B cell (primary cell): Measurements from ENCODE around the gene TMEM35B. TPM values are rescaled to one million over a fixed set of nuclear protein-coding genes. Genes with fewer than 3 reads are reported as not detected.
"Not testable (repeated sequence)": the region's sequence is repeated elsewhere in the genome, so short reads cannot be mapped to it uniquely, and the experiment has no call there.

Source experiments
- ATAC-seq: fragments of 200-7000 bp; cut with Tn5 transposase; one replicate; pipeline ENCODE4 v1.10.0; 2021; ENCODE audit warnings: low read depth, mild to moderate bottlenecking, moderate number of reproducible peaks, moderate library complexity
- CTCF ChIA-PET: fragments of 350-600 bp; sonication (Branson Sonifier 250); formaldehyde crosslinking; loops from one replicate; lab custom pipeline; 2021; ENCODE audit warnings: antibody characterized with exemption, inconsistent platforms; lab: Charles Lee
- POLR2A ChIA-PET: fragments of 350-600 bp; sonication (Branson Sonifier 250); formaldehyde crosslinking; loops from one replicate; lab custom pipeline; 2021; ENCODE audit warnings: antibody characterized with exemption; lab: Charles Lee
- DNase-seq: peaks from one replicate; pipeline ENCODE4 v3.0.0; 2013
- H2AFZ ChIP-seq: 2 replicates; pipeline ENCODE4 v1.6.1; 2012; ENCODE audit warnings: mild to moderate bottlenecking, low read depth, low read length; ENCODE audit not compliant: insufficient read depth, poor library complexity, severe bottlenecking
- H3K27ac ChIP-seq, 2 donors: 1 replicate in 1 of 2; 2 replicates in 1 of 2; pipeline ENCODE4 v1.5.1; 2012 to 2013; ENCODE audit warnings: low read length in 2 of 2, mild to moderate bottlenecking in 2 of 2, moderate library complexity in 1 of 2
- H3K27me3 ChIP-seq, 4 experiments: fragments of 200-600 bp in 1 of 4; sonication (generic) in 1 of 4; replicated peaks in 1 of 4; 1 replicate in 2 of 4; 2 replicates in 2 of 4; pipeline versions ENCODE4 v1.6.1 to v1.7.0; 2013 to 2016; ENCODE audit warnings: low read length in 3 of 4, mild to moderate bottlenecking in 2 of 4, mixed read lengths in 1 of 4, moderate library complexity in 1 of 4; ENCODE audit not compliant: insufficient read depth in 4 of 4, control insufficient read depth in 3 of 4; ENCODE audit errors: control extremely low read depth in 1 of 4
- H3K36me3 ChIP-seq, 2 experiments: replicated peaks in 1 of 2; 1 replicate in 1 of 2; 2 replicates in 1 of 2; pipeline versions ENCODE4 v1.6.1 to v1.7.1; 2013; ENCODE audit warnings: low read length in 1 of 2; ENCODE audit not compliant: insufficient read depth in 2 of 2, control insufficient read depth in 1 of 2; ENCODE audit errors: control extremely low read depth in 1 of 2, extremely low read depth in 1 of 2
- H3K4me1 ChIP-seq, 2 donors: fragments of 200-600 bp in 1 of 2; sonication (generic) in 1 of 2; 1 replicate in 1 of 2; 2 replicates in 1 of 2; pipeline versions ENCODE4 v1.5.1 to v1.6.1; 2013 to 2017; ENCODE audit warnings: low read length in 2 of 2; ENCODE audit not compliant: control insufficient read depth in 2 of 2, insufficient read depth in 2 of 2
- H3K4me2 ChIP-seq: replicated peaks from 2 replicates; pipeline ENCODE3; 2012; ENCODE audit warnings: mild to moderate bottlenecking, low read depth, low read length; ENCODE audit not compliant: poor library complexity, severe bottlenecking
- H3K4me3 ChIP-seq, 5 experiments: fragments of 200-600 bp in 1 of 5; sonication (generic) in 1 of 5; 1 replicate in 3 of 5; 2 replicates in 2 of 5; pipeline versions ENCODE4 v1.5.1 to v1.7.0; 2011 to 2016; ENCODE audit warnings: low read length in 4 of 5, mild to moderate bottlenecking in 4 of 5, low read depth in 2 of 5, control low read depth in 1 of 5, moderate library complexity in 1 of 5; ENCODE audit not compliant: insufficient read depth in 1 of 5; ENCODE audit errors: control extremely low read depth in 1 of 5, extremely low read depth in 1 of 5
- H3K79me2 ChIP-seq: fragments of 200-600 bp; sonication (generic); one replicate; pipeline ENCODE4 v1.6.0; 2016; ENCODE audit warnings: low read length; ENCODE audit not compliant: control insufficient read depth, insufficient read depth
- H3K9ac ChIP-seq: fragments of 200-600 bp; sonication (generic); 2 replicates; pipeline ENCODE4 v1.6.1; 2017; ENCODE audit warnings: mild to moderate bottlenecking, low read length, moderate library complexity
- H3K9me3 ChIP-seq, 3 donors: one replicate each; pipeline versions ENCODE4 v1.6.1 to v1.7.1; 2013; ENCODE audit warnings: low read length in 2 of 3; ENCODE audit not compliant: control insufficient read depth in 2 of 3, insufficient read depth in 1 of 3; ENCODE audit errors: control extremely low read depth in 1 of 3
- H4K20me1 ChIP-seq: 2 replicates; pipeline ENCODE4 v1.6.0; 2012; ENCODE audit warnings: mild to moderate bottlenecking, low read length; ENCODE audit not compliant: insufficient read depth, control insufficient read depth, poor library complexity, severe bottlenecking
- H3K27ac Mint-ChIP-seq: one replicate; pipeline ENCODE4 v1.8.0; 2021; ENCODE audit warnings: mixed read lengths
- H3K27me3 Mint-ChIP-seq: one replicate; pipeline ENCODE4 v1.8.0; 2021; ENCODE audit warnings: mixed read lengths
- H3K4me1 Mint-ChIP-seq: one replicate; pipeline ENCODE4 v1.8.0; 2021; ENCODE audit warnings: mixed read lengths
- H3K4me3 Mint-ChIP-seq: one replicate; pipeline ENCODE4 v1.8.0; 2021; ENCODE audit warnings: mixed read lengths
- H3K9me3 Mint-ChIP-seq: one replicate; pipeline ENCODE4 v1.8.0; 2022; ENCODE audit warnings: mixed read lengths; ENCODE audit not compliant: insufficient read depth
- EZH2 ChIP-seq: IDR thresholded peaks from 2 replicates; pipeline ENCODE4 v1.6.1; 2012; ENCODE audit warnings: borderline replicate concordance, low read depth, mild to moderate bottlenecking, moderate library complexity, low read length; ENCODE audit not compliant: insufficient read depth, poor library complexity, severe bottlenecking
- WGBS: methylation state at CpG from one replicate; pipeline ENCODE4 v1.1.5; 2013; ENCODE audit warnings: missing lambda C conversion rate; ENCODE audit not compliant: insufficient coverage; 5-methylcytosine and 5-hydroxymethylcytosine counted together
- intact Hi-C: fragments of 100-400 bp; cut with micrococcal nuclease; formaldehyde crosslinking; loops from one replicate; pipeline ENCODE4 v1.10.0; 2022
- polyA plus RNA-seq: library from polyadenylated mRNA; depleted of rRNA; stranded (reverse); fragments of >200 nt; gene quantifications from 2 replicates; pipeline ENCODE4 v1.2.3, GENCODE V29; 2012
- total RNA-seq, 2 donors: library from RNA; stranded (reverse); fragments of 120-200 nt in 1 of 2; gene quantifications; 1 replicate in 1 of 2; 2 replicates in 1 of 2; pipeline versions ENCODE4 v1.2.3 to v1.2.4, GENCODE V29; 2013 to 2022
- TF ChIP-seq, protein P1 (sequence below): fragments of 200-600 bp; IDR thresholded peaks from one replicate; pipeline ENCODE4 v1.8.0; 2022; ENCODE audit warnings: antibody characterized with exemption, mild to moderate bottlenecking

The TMEM35B gene
- total and polyA plus RNA-seq, 2 donors (not counting 1 experiment from before 2014, with no cell fraction given): 15.9 to 16.2 TPM

DNA sequence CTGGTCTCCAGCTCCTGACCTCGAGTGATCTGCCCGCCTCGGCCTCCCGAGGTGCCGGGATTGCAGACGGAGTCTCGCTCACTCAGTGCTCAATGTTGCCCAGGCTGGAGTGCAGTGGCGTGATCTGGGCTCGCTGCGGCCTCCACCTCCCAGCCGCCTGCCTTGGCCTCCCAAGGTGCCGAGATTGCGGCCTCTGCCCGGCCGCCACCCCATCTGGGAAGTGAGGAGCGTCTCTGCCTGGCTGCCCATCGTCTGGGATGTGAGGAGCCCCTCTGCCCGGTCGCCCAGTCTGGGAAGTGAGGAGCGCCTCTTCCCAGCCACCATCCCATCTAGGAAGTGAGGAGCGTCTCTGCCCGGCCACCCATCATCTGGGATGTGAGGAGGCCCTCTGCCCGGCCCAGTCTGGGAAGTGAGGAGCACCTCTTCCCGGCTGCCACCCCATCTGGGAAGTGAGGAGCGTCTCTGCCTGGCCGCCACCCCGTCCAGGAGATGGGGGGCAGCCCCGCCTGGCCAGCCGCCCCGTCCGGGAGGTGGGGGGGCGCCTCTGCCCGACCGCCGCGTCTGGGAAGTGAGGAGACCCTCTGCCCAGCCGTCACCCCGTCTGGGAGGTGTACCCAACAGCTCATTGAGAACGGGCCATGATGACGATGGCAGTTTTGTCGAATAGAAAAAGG is 37.4 kb downstream of the TMEM35B start:
- H3K9ac ChIP-seq, H3K4me2 ChIP-seq, H2AFZ ChIP-seq, CTCF ChIA-PET, H3K4me1 Mint-ChIP-seq, POLR2A ChIA-PET, H3K9me3 Mint-ChIP-seq, H4K20me1 ChIP-seq, H3K4me3 ChIP-seq, H3K4me3 Mint-ChIP-seq, H3K36me3 ChIP-seq, H3K79me2 ChIP-seq, ATAC-seq, intact Hi-C loops, DNase-seq, H3K4me1 ChIP-seq, H3K9me3 ChIP-seq, H3K27ac Mint-ChIP-seq, H3K27ac ChIP-seq: not testable (repeated sequence)
- WGBS: 98% methylated on average over 24 of the region's 41 CpGs
- H3K27me3 Mint-ChIP-seq: peaks cover 32% of the 10 kb centered on the region
- peaks cover 0 to 13% (median 9%) of the 10 kb centered on the region in 4 experiments for H3K27me3 ChIP-seq

DNA sequence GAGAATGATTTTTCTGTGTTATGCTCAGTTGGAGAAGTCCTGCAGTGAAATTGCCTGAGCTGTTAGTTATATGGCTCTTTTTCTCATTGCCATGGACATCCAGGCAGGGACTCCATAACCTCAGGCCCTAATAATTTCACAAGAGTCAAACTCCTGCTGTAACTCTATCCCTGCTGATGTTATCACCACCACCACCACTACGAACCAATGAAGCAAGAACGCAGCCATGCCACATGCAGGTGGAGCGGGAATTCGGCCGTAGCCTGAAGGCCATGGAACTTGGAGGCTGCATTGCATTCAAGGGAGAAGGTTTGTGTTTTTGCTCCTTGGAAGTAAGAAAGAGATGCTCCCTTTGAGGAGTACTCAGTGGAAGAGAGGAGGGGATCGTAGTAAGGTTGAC is 38.9 kb downstream of the TMEM35B start:
- no peaks in the 10 kb centered on the region for H3K4me1 ChIP-seq
- H3K36me3 ChIP-seq: no peaks in the 10 kb centered on the region
- Mint-ChIP-seq H3K27me3 (peaks cover 35% of the 10 kb centered on the region), H3K27ac (no peak overlapping the region), H3K9me3 (peaks cover 3% of the 10 kb centered on the region), H3K4me1 (no peaks in the 10 kb centered on the region), H3K4me3 (no peak overlapping the region)
- H2AFZ ChIP-seq: no peak overlapping the region
- H3K9me3 ChIP-seq: peaks cover 0 to 7% (median 1%) of the 10 kb centered on the region in 3 donors
- peaks cover 0 to 16% (median 9%) of the 10 kb centered on the region in 4 experiments for H3K27me3 ChIP-seq
- 96% methylated on average over 3 of the region's 6 CpGs for WGBS
- H3K9ac ChIP-seq: no peak overlapping the region
- ChIA-PET CTCF (no interaction called here), POLR2A (no interaction called here)
- H3K79me2 ChIP-seq: no peaks in the 10 kb centered on the region
- no peak for ATAC-seq
- intact Hi-C loops: no loop called here
- H3K4me3 ChIP-seq: no peak overlapping the region
- TF ChIP-seq EZH2: no peak
- TF ChIP-seq, protein P1, sequence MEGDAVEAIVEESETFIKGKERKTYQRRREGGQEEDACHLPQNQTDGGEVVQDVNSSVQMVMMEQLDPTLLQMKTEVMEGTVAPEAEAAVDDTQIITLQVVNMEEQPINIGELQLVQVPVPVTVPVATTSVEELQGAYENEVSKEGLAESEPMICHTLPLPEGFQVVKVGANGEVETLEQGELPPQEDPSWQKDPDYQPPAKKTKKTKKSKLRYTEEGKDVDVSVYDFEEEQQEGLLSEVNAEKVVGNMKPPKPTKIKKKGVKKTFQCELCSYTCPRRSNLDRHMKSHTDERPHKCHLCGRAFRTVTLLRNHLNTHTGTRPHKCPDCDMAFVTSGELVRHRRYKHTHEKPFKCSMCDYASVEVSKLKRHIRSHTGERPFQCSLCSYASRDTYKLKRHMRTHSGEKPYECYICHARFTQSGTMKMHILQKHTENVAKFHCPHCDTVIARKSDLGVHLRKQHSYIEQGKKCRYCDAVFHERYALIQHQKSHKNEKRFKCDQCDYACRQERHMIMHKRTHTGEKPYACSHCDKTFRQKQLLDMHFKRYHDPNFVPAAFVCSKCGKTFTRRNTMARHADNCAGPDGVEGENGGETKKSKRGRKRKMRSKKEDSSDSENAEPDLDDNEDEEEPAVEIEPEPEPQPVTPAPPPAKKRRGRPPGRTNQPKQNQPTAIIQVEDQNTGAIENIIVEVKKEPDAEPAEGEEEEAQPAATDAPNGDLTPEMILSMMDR: no peak
- no peak overlapping the region for H3K4me2 ChIP-seq
- no peaks in the 10 kb centered on the region for H4K20me1 ChIP-seq
- no peak for DNase-seq
- no peak overlapping the region for H3K27ac ChIP-seq

DNA sequence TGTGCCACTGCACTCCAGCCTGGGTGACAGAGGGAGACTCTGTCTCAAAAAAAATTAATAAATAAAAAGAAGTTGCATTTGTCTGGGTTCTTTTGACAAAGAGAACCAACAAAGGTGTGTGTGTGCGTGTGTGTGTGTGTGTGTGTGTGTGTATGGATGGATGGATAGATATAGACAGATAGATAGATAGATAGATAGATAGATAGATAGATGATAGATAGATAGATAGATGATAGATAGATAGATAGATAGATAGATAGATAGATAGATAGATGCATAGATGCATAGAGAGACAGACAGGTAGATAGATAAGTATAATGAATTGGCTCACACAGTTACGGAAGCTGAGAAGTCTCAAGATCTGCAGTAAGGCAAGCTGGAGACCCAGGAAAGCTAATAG is 43.3 kb downstream of the TMEM35B start:
- not testable (repeated sequence) for DNase-seq

More for the DNA sequence above, 43.3 kb downstream of the TMEM35B start:
- ATAC-seq, H3K4me3 Mint-ChIP-seq, H3K36me3 ChIP-seq, CTCF ChIA-PET, H3K79me2 ChIP-seq, H3K27ac ChIP-seq, H3K4me1 ChIP-seq, H3K9me3 Mint-ChIP-seq, H3K4me3 ChIP-seq, H3K4me1 Mint-ChIP-seq, POLR2A ChIA-PET, intact Hi-C loops, H2AFZ ChIP-seq, H3K9ac ChIP-seq, H3K4me2 ChIP-seq, H3K9me3 ChIP-seq, H4K20me1 ChIP-seq, H3K27ac Mint-ChIP-seq: not testable (repeated sequence)
- 100% methylated on average over 2 of the region's 2 CpGs for WGBS
- H3K27me3 Mint-ChIP-seq: peaks cover 40% of the 10 kb centered on the region
- peaks cover 0 to 16% (median 9%) of the 10 kb centered on the region in 4 experiments for H3K27me3 ChIP-seq
